Astrocyte (in vitro differentiated cells and primary cell): ENCODE measurements around the gene ADGRF3. TPM values are rescaled to one million over a fixed set of nuclear protein-coding genes. Genes with fewer than 3 reads are reported as not detected.

Experiments
- DNase-seq: peaks from one replicate; pipeline ENCODE4 v3.0.0-alpha.2; 2010; ENCODE audit warnings: low read depth
- FAIRE-seq: peaks from 2 replicates; lab custom pipeline; 2011; peaks lifted over from hg19 to GRCh38; lab: Jason Lieb, UNC
- H2AFZ ChIP-seq: 2 replicates; pipeline ENCODE4 v1.6.0; 2012; ENCODE audit warnings: low read depth, low read length, inconsistent platforms
- H3K27ac ChIP-seq: 2 replicates; pipeline ENCODE4 v1.5.1; 2011; ENCODE audit warnings: low read depth, low read length, inconsistent platforms
- H3K27me3 ChIP-seq: 2 replicates; pipeline ENCODE4 v1.6.0; 2011; ENCODE audit warnings: low read length, inconsistent platforms; ENCODE audit not compliant: insufficient read depth
- H3K36me3 ChIP-seq: 2 replicates; pipeline ENCODE4 v1.5.1; 2011; ENCODE audit warnings: low read length, inconsistent platforms; ENCODE audit not compliant: insufficient read depth
- H3K4me1 ChIP-seq: 2 replicates; pipeline ENCODE4 v1.5.1; 2011; ENCODE audit warnings: low read length, inconsistent platforms; ENCODE audit not compliant: insufficient read depth
- H3K4me2 ChIP-seq: 2 replicates; pipeline ENCODE4 v1.6.0; 2012; ENCODE audit warnings: low read length, inconsistent platforms
- H3K4me3 ChIP-seq: 2 replicates; pipeline ENCODE4 v1.5.1; 2011; ENCODE audit warnings: low read depth, mild to moderate bottlenecking, low read length, inconsistent platforms; ENCODE audit not compliant: insufficient read depth
- H3K79me2 ChIP-seq: 2 replicates; pipeline ENCODE4 v1.6.0; 2012; ENCODE audit warnings: mild to moderate bottlenecking, low read length, inconsistent platforms; ENCODE audit not compliant: insufficient read depth
- H3K9ac ChIP-seq: 2 replicates; pipeline ENCODE4 v1.6.0; 2012; ENCODE audit warnings: mild to moderate bottlenecking, low read length, inconsistent platforms
- H3K9me3 ChIP-seq: 2 replicates; pipeline ENCODE4 v1.5.1; 2012; ENCODE audit warnings: low read depth, mild to moderate bottlenecking, low read length, inconsistent platforms; ENCODE audit not compliant: insufficient read depth
- H4K20me1 ChIP-seq: 2 replicates; pipeline ENCODE4 v1.6.0; 2012; ENCODE audit warnings: low read length, inconsistent platforms; ENCODE audit not compliant: insufficient read depth
- H3K27ac Mint-ChIP-seq: one replicate; pipeline ENCODE4 v1.8.0; 2021; ENCODE audit warnings: mild to moderate bottlenecking, mixed read lengths; ENCODE audit not compliant: unreplicated experiment
- H3K27me3 Mint-ChIP-seq: one replicate; pipeline ENCODE4 v1.8.0; 2021; ENCODE audit warnings: low read depth, mixed read lengths; ENCODE audit not compliant: unreplicated experiment
- H3K36me3 Mint-ChIP-seq: one replicate; pipeline ENCODE4 v1.8.0; 2021; ENCODE audit warnings: low read depth, mixed read lengths; ENCODE audit not compliant: unreplicated experiment
- H3K4me1 Mint-ChIP-seq: one replicate; pipeline ENCODE4 v1.8.0; 2021; ENCODE audit warnings: low read depth, mixed read lengths; ENCODE audit not compliant: unreplicated experiment
- H3K4me3 Mint-ChIP-seq: one replicate; pipeline ENCODE4 v1.8.0; 2021; ENCODE audit warnings: mild to moderate bottlenecking, moderate library complexity, mixed read lengths; ENCODE audit not compliant: unreplicated experiment
- H3K9me3 Mint-ChIP-seq: one replicate; pipeline ENCODE4 v1.8.0; 2021; ENCODE audit warnings: mild to moderate bottlenecking, mixed read lengths; ENCODE audit not compliant: unreplicated experiment
- CTCF ChIP-seq: IDR thresholded peaks from 2 replicates; pipeline ENCODE4 v1.5.1; 2011; ENCODE audit warnings: low read depth, mild to moderate bottlenecking, inconsistent platforms, low read length, moderate library complexity; ENCODE audit not compliant: insufficient read depth
- EZH2 ChIP-seq: IDR thresholded peaks from 2 replicates; pipeline ENCODE4 v1.6.1; 2012; ENCODE audit warnings: mild to moderate bottlenecking, low read length, inconsistent platforms; ENCODE audit not compliant: insufficient read depth
- total RNA-seq: library from RNA; stranded (reverse); gene quantifications from 2 replicates; pipeline ENCODE4 v1.2.1, GENCODE V29; 2021

The ADGRF3 gene
- total RNA-seq, 1 donor from 2014 or later, result 0.16 TPM

- Mint-ChIP-seq H3K4me1 (peaks cover 5% of the 10 kb centered on the region), H3K36me3 (no peaks in the 10 kb centered on the region), H3K27ac (no peak overlapping the region), H3K9me3 (no peaks in the 10 kb centered on the region), H3K4me3 (no peak overlapping the region), H3K27me3 (peaks cover 3% of the 10 kb centered on the region)
- no peak overlapping the region for H3K9ac ChIP-seq
- FAIRE-seq (no peak), DNase-seq (peak; percentile 24)
- no peak overlapping the region for H3K27ac ChIP-seq
- H4K20me1 ChIP-seq, result no peaks in the 10 kb centered on the region
- no peaks in the 10 kb centered on the region for H3K4me1 ChIP-seq
- H3K9me3 ChIP-seq, result no peaks in the 10 kb centered on the region
- H3K27me3 ChIP-seq, result no peaks in the 10 kb centered on the region
- TF ChIP-seq EZH2 (no peak), CTCF (no peak)
- H3K4me3 ChIP-seq, result no peak overlapping the region
- no peak overlapping the region for H2AFZ ChIP-seq
- no peaks in the 10 kb centered on the region for H3K36me3 ChIP-seq
- no peaks in the 10 kb centered on the region for H3K79me2 ChIP-seq
- no peak overlapping the region for H3K4me2 ChIP-seq
Observed at GRCh38 chr2:26327291-26328272, 19.0 kb downstream of the ADGRF3 start.

DNA sequence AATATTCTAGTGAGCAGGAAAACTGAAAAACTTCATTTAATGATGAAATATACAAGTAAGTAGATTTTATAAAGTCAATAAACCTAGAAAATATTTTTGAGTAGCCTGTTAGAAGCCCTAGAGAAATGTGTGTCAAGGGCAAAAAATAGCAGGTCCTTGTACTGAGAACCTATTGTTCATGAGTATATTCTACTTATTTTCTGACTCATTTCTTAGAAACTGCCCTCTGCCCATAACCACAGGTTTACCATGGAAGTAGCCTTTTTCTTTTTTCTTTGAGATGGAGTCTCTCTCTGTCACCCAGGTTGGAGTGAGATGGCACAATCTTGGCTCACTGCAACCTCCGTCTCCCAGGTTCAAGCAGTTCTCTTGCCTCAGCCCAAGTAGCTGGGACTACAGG lies 20.1 kb downstream of the ADGRF3 start:
- DNase-seq (no peak), FAIRE-seq (no peak)
- no peak overlapping the region for H3K4me2 ChIP-seq
- no peak overlapping the region for H3K4me3 ChIP-seq
- no peaks in the 10 kb centered on the region for H3K36me3 ChIP-seq
- no peaks in the 10 kb centered on the region for H3K27me3 ChIP-seq
- Mint-ChIP-seq H3K27me3 (peaks cover 3% of the 10 kb centered on the region), H3K4me1 (peaks cover 5% of the 10 kb centered on the region), H3K4me3 (no peak overlapping the region), H3K27ac (no peak overlapping the region), H3K36me3 (no peaks in the 10 kb centered on the region), H3K9me3 (no peaks in the 10 kb centered on the region)
- H3K79me2 ChIP-seq, result no peaks in the 10 kb centered on the region
- H3K27ac ChIP-seq, result no peak overlapping the region
- H2AFZ ChIP-seq, result no peak overlapping the region
- no peaks in the 10 kb centered on the region for H3K9me3 ChIP-seq
- H3K9ac ChIP-seq, result no peak overlapping the region
- TF ChIP-seq CTCF, result no peak
- H3K4me1 ChIP-seq, result no peaks in the 10 kb centered on the region
- H4K20me1 ChIP-seq, result no peaks in the 10 kb centered on the region

- Histone ChIP-seq H3K79me2 (no peaks in the 10 kb centered on the region), H3K9me3 (no peaks in the 10 kb centered on the region), H3K4me1 (no peaks in the 10 kb centered on the region), H3K36me3 (no peaks in the 10 kb centered on the region), H3K4me3 (no peak overlapping the region), H3K27me3 (no peaks in the 10 kb centered on the region), H3K4me2 (no peak overlapping the region), H3K27ac (no peak overlapping the region), H2AFZ (no peak overlapping the region), H4K20me1 (no peaks in the 10 kb centered on the region), H3K9ac (no peak overlapping the region)
- Mint-ChIP-seq H3K27me3 (peaks cover 8% of the 10 kb centered on the region), H3K27ac (no peak overlapping the region), H3K9me3 (no peaks in the 10 kb centered on the region), H3K36me3 (no peaks in the 10 kb centered on the region), H3K4me3 (no peak overlapping the region), H3K4me1 (peaks cover 5% of the 10 kb centered on the region)
- TF ChIP-seq CTCF, result no peak
- TF ChIP-seq EZH2, result no peak
- DNase-seq (peak; percentile 59), FAIRE-seq (no peak)
Observed at GRCh38 chr2:26325851-26326250, 20.7 kb downstream of the ADGRF3 start.
